ENCODE data around the gene LGALS3BP.

Gene LGALS3BP

GRCh38 chr17:78966910-78967600 is 12.7 kb downstream of the LGALS3BP start:
- in situ Hi-C loops (cut with MboI; ENCODE audit: low sequenced_read_pairs) = loop anchor here (10.0 to 25.0 kb wide), 2 partner anchors 102 to 480 kb away; no protein-coding TSS in a partner anchor

GRCh38 chr17:78966123-78966813 is 13.5 kb downstream of the LGALS3BP start:
- in situ Hi-C loops (cut with MboI; ENCODE audit: low sequenced_read_pairs) = loop anchor here (10.0 to 25.0 kb wide), 2 partner anchors 101 to 479 kb away; no protein-coding TSS in a partner anchor

GRCh38 chr17:78965491-78965924 is 14.2 kb downstream of the LGALS3BP start:
- in situ Hi-C loops (cut with MboI; ENCODE audit: low sequenced_read_pairs) = loop anchor here (10.0 to 25.0 kb wide), 2 partner anchors 101 to 478 kb away; no protein-coding TSS in a partner anchor

- in situ Hi-C loops (cut with MboI; ENCODE audit: low sequenced_read_pairs) = loop anchor here (10.0 to 25.0 kb wide), 2 partner anchors 99 to 476 kb away; no protein-coding TSS in a partner anchor
Observed at GRCh38 chr17:78963378-78963777, 16.3 kb downstream of the LGALS3BP start.

- in situ Hi-C loops (cut with MboI; ENCODE audit: low sequenced_read_pairs) = loop anchor here (10.0 to 25.0 kb wide), 2 partner anchors 98 to 476 kb away; no protein-coding TSS in a partner anchor
Observed at GRCh38 chr17:78962984-78963348, 16.8 kb downstream of the LGALS3BP start.

GRCh38 chr17:78962345-78962983 is 17.3 kb downstream of the LGALS3BP start:
- in situ Hi-C loops (cut with MboI; ENCODE audit: low sequenced_read_pairs) = loop anchor here (10.0 to 25.0 kb wide), 2 partner anchors 98 to 475 kb away; no protein-coding TSS in a partner anchor

GRCh38 chr17:78961571-78961970 is 18.2 kb downstream of the LGALS3BP start:
- in situ Hi-C loops (cut with MboI; ENCODE audit: low sequenced_read_pairs) = loop anchor here (10.0 to 25.0 kb wide), 2 partner anchors 97 to 474 kb away; no protein-coding TSS in a partner anchor

GRCh38 chr17:78960928-78961327 is 18.8 kb downstream of the LGALS3BP start:
- in situ Hi-C loops (cut with MboI; ENCODE audit: low sequenced_read_pairs) = loop anchor here (10.0 to 25.0 kb wide), 2 partner anchors 96 to 474 kb away; no protein-coding TSS in a partner anchor

GRCh38 chr17:78959803-78960202 is 19.9 kb downstream of the LGALS3BP start:
- in situ Hi-C loops (cut with MboI; ENCODE audit: low sequenced_read_pairs) = loop anchor here (10.0 to 25.0 kb wide), 2 partner anchors 95 to 473 kb away; no protein-coding TSS in a partner anchor

GRCh38 chr17:78958641-78959127 is 21.0 kb downstream of the LGALS3BP start:
- in situ Hi-C loops (cut with MboI; ENCODE audit: low sequenced_read_pairs) = loop anchor here (25.0 kb wide), 1 partner anchor 471 kb away; no protein-coding TSS in a partner anchor

GRCh38 chr17:78957128-78957527 is 22.6 kb downstream of the LGALS3BP start:
- in situ Hi-C loops (cut with MboI; ENCODE audit: low sequenced_read_pairs) = loop anchor here (25.0 kb wide), 1 partner anchor 470 kb away; no protein-coding TSS in a partner anchor

GRCh38 chr17:78956254-78956653 is 23.5 kb downstream of the LGALS3BP start:
- in situ Hi-C loops (cut with MboI; ENCODE audit: low sequenced_read_pairs) = loop anchor here (25.0 kb wide), 1 partner anchor 469 kb away; no protein-coding TSS in a partner anchor

GRCh38 chr17:78954684-78955083 is 25.0 kb downstream of the LGALS3BP start:
- in situ Hi-C loops (cut with MboI; ENCODE audit: low sequenced_read_pairs) = loop anchor here (25.0 kb wide), 1 partner anchor 467 kb away; no protein-coding TSS in a partner anchor

GRCh38 chr17:78953356-78954350 is 26.1 kb downstream of the LGALS3BP start:
- in situ Hi-C loops (cut with MboI; ENCODE audit: low sequenced_read_pairs) = loop anchor here (25.0 kb wide), 1 partner anchor 466 kb away; no protein-coding TSS in a partner anchor

- in situ Hi-C loops (cut with MboI; ENCODE audit: low sequenced_read_pairs) = loop anchor here (25.0 kb wide), 1 partner anchor 465 kb away; no protein-coding TSS in a partner anchor
Observed at GRCh38 chr17:78952706-78953105, 27.0 kb downstream of the LGALS3BP start.

GRCh38 chr17:78951967-78952551 is 27.7 kb downstream of the LGALS3BP start:
- in situ Hi-C loops (cut with MboI; ENCODE audit: low sequenced_read_pairs) = loop anchor here (25.0 kb wide), 1 partner anchor 465 kb away; no protein-coding TSS in a partner anchor

GRCh38 chr17:78950870-78951269 is 28.9 kb downstream of the LGALS3BP start:
- in situ Hi-C loops (cut with MboI; ENCODE audit: low sequenced_read_pairs) = loop anchor here (25.0 kb wide), 1 partner anchor 464 kb away; no protein-coding TSS in a partner anchor
